ENCODE measurements around the gene BTG1. TPM values are rescaled to one million over a fixed set of nuclear protein-coding genes. Genes with fewer than 3 reads are reported as not detected.
A peak's percentile ranks its signal among the peaks of the same experiment; 100 is the strongest.

Gene BTG1
- total and polyA plus RNA-seq, 2 of the 8 experiments (the other 6 are each of a cell fraction or from before 2014, with no cell fraction given): 17.1 to 32.7 TPM

GRCh38 chr12:92136965-92137721 lies 8.5 kb downstream of the BTG1 start:
- Histone ChIP-seq H3K18ac (ENCODE audit: extremely low read depth, low read length) (no peak overlapping the region), H2BK12ac (ENCODE audit: low read depth, low read length) (no peak overlapping the region), H3K56ac (replicated peaks; ENCODE audit: insufficient read length, low read depth, low read length) (no peak overlapping the region), H4K5ac (ENCODE audit: insufficient read length, low read depth, low read length) (no peak overlapping the region), H4K91ac (replicated peaks; ENCODE audit: insufficient read length, low read length) (no peak overlapping the region), H3K23ac (ENCODE audit: insufficient read length) (no peak overlapping the region), H3K14ac (ENCODE audit: insufficient read length) (no peak overlapping the region), H2BK15ac (ENCODE audit: low read length) (no peak overlapping the region), H2AK5ac (ENCODE audit: low read depth, low read length) (no peak overlapping the region), H3K27me3 (replicated peaks in 1 of 4; ENCODE audit: control insufficient read depth in 3 of 4, extremely low read depth in 1 of 4, insufficient read depth in 3 of 4, low read length in 3 of 4) (no peaks in the 10 kb centered on the region), H2BK120ac (replicated peaks; ENCODE audit: low read depth, low read length) (no peak overlapping the region), H3K9ac (replicated peaks in 1 of 4; ENCODE audit: extremely low read depth in 1 of 4, low read depth in 3 of 4, low read length in 3 of 4) (no peak overlapping the region), H3K79me2 (ENCODE audit: control insufficient read depth in 1 of 2, insufficient read depth in 2 of 2, low read length in 2 of 2) (peaks cover 22 to 100% of the 10 kb centered on the region in 2 experiments; a peak in 3 of 4 replicates), H2AFZ (ENCODE audit: low read length) (no peak overlapping the region), H3K4me2 (ENCODE audit: insufficient read depth in 1 of 2, low read depth in 2 of 2, low read length in 2 of 2) (peak overlapping the region; percentile 55 to 56), H4K20me1 (replicated peaks in 1 of 2; ENCODE audit: control insufficient read depth in 1 of 2, insufficient read depth in 2 of 2, low read length in 2 of 2) (peaks cover 7 to 12% of the 10 kb centered on the region in 2 experiments), H3K36me3 (ENCODE audit: control insufficient read depth in 2 of 4, insufficient read depth in 4 of 4, low read length in 3 of 4) (peaks cover 0 to 18% (median 0%) of the 10 kb centered on the region in 4 experiments; a peak in 2 of 8 replicates), H3K23me2 (ENCODE audit: low read depth, low read length) (no peaks in the 10 kb centered on the region), H3K4me1 (replicated peaks in 1 of 4; ENCODE audit: control insufficient read depth in 3 of 4, insufficient read depth in 4 of 4, low read length in 3 of 4) (peaks cover 1 to 34% (median 18%) of the 10 kb centered on the region in 4 experiments; a peak in 5 of 7 replicates), H3K27ac (ENCODE audit: low read depth, low read length) (no peak overlapping the region), H3K4me3 (ENCODE audit: extremely low read depth in 1 of 4, insufficient read depth in 2 of 4, low read depth in 3 of 4, low read length in 4 of 4) (peak overlapping the region in 2 of 4 experiments; percentile 5 to 93; a peak in 3 of 8 replicates), H2BK20ac (ENCODE audit: low read length) (no peak overlapping the region), H2BK5ac (ENCODE audit: low read depth, low read length) (no peak overlapping the region), H3K4ac (replicated peaks; ENCODE audit: insufficient read length, low read depth, low read length) (no peak overlapping the region), H3K79me1 (ENCODE audit: low read depth, low read length) (peaks cover 3% of the 10 kb centered on the region; the same call in 1 of the 2 replicates), H4K8ac (ENCODE audit: extremely low read depth, insufficient read depth, low read length) (no peak overlapping the region), H3K9me3 (ENCODE audit: insufficient read depth in 2 of 2, low read depth in 1 of 2, low read length in 1 of 2) (no peaks in the 10 kb centered on the region)
- no peak for FAIRE-seq
- ChIA-PET CTCF (ENCODE audit: partially characterized antibody) (interaction anchor here (0.6 to 2.3 kb wide), 7 partner anchors 8 to 433 kb away, joined by 3 to 7 read pairs (median 3); partner anchors contain the start of gene BTG1), POLR2A (ENCODE audit: partially characterized antibody) (interaction anchor here (1.4 to 7.4 kb wide), 2 partner anchors 8 to 12 kb away, joined by 4 to 119 read pairs; partner anchors contain the start of gene BTG1)
- TF ChIP-seq POLR2A (IDR thresholded peaks at IDR 0.05; ENCODE audit: control extremely low read depth in 1 of 2, low read depth in 2 of 2, low read length in 2 of 2) (peak in 1 of 2 experiments; percentile 16; a peak in 1 of 3 replicates), RAD21 (IDR thresholded peaks at IDR 0.05 in 1 of 2, conservative IDR thresholded peaks at IDR 0.05 in 1 of 2; ENCODE audit: low read depth in 2 of 2, low read length in 2 of 2) (no peak), SIN3A (conservative IDR thresholded peaks at IDR 0.05 in 1 of 2, IDR thresholded peaks at IDR 0.05 in 1 of 2; ENCODE audit: low read depth in 1 of 2, low read length in 2 of 2) (no peak), CEBPB (IDR thresholded peaks at IDR 0.05; ENCODE audit: low read depth, low read length) (peak; percentile 21; the same call in 1 of the 2 replicates)
- no peak for DNase-seq (ENCODE audit: low read depth in 1 of 2, low spot score in 2 of 2)
- 52% methylated on average over 3 of the region's 3 CpGs; no CpG with 5 or more reads in 1 of the 2 experiments for WGBS, 2 experiments (ENCODE audit: extremely low coverage in 1 of 2, insufficient coverage in 1 of 2, insufficient read length in 1 of 2, insufficient replicate concordance in 2 of 2, low coverage in 1 of 2, low lambda C conversion rate in 2 of 2, missing lambda C conversion rate in 1 of 2)
